Endothelial cell of umbilical vein (primary cell): Measurements from ENCODE around the gene CDK6. TPM values are rescaled to one million over a fixed set of nuclear protein-coding genes. Genes with fewer than 3 reads are reported as not detected.
A peak's percentile ranks its signal among the peaks of the same experiment; 100 is the strongest.

Source experiments
- BruUV-seq: library from RNA; stranded (reverse); fragments of 400-500 nt; replicated peaks from 2 replicates; lab custom pipeline; 2021; lab: Mats Ljungman, UMichigan
- CTCF ChIA-PET: fragments of 300-600, 350-600 bp; sonication (Branson Sonifier 250); formaldehyde crosslinking; loops from one replicate; lab custom pipeline; 2021; ENCODE audit warnings: antibody characterized with exemption, inconsistent platforms; lab: Charles Lee
- POLR2A ChIA-PET: fragments of 300-600, 350-600 bp; sonication (Branson Sonifier 250); formaldehyde crosslinking; loops from one replicate; lab custom pipeline; 2021; ENCODE audit warnings: antibody characterized with exemption, inconsistent platforms; lab: Charles Lee
- DNase-seq: peaks from one replicate; pipeline ENCODE4 v3.0.0-alpha.2; 2011; ENCODE audit warnings: low read depth, low spot score
- FAIRE-seq: peaks from 2 replicates; lab custom pipeline; 2011; peaks lifted over from hg19 to GRCh38; lab: Jason Lieb, UNC
- H2AFZ ChIP-seq: 2 replicates; pipeline ENCODE4 v1.6.0; 2012; ENCODE audit warnings: low read depth, low read length, control low read depth, inconsistent platforms
- H3K27ac ChIP-seq: 2 replicates; pipeline ENCODE4 v1.5.1; 2011; ENCODE audit warnings: low read depth, mild to moderate bottlenecking, control low read depth, low read length, moderate library complexity; ENCODE audit not compliant: insufficient read depth
- H3K27me3 ChIP-seq, 2 experiments: 2 replicates each; pipeline versions ENCODE4 v1.6.0 to v1.6.1; 2011; ENCODE audit warnings: low read length in 2 of 2, mixed read lengths in 1 of 2; ENCODE audit not compliant: control insufficient read depth in 2 of 2, insufficient read depth in 2 of 2
- H3K36me3 ChIP-seq, 2 experiments: 2 replicates in 1 of 2; 3 replicates in 1 of 2; pipeline ENCODE4 v1.5.1; 2011; ENCODE audit warnings: low read length in 2 of 2, mild to moderate bottlenecking in 1 of 2, moderate library complexity in 1 of 2; ENCODE audit not compliant: control insufficient read depth in 2 of 2, insufficient read depth in 2 of 2; ENCODE audit errors: extremely low read depth in 1 of 2
- H3K4me1 ChIP-seq: 3 replicates; pipeline ENCODE4 v1.5.1; 2011; ENCODE audit warnings: mild to moderate bottlenecking, low read length; ENCODE audit not compliant: control insufficient read depth, insufficient read depth; ENCODE audit errors: extremely low read depth
- H3K4me2 ChIP-seq: 2 replicates; pipeline ENCODE4 v1.6.1; 2011; ENCODE audit warnings: low read length, control low read depth, mixed read lengths; ENCODE audit not compliant: insufficient read depth
- H3K4me3 ChIP-seq, 3 experiments: fragments of 200-600 bp in 1 of 3; sonication (generic), shearing (Covaris generic) in 1 of 3; replicated peaks in 1 of 3; 2 replicates each; pipeline ENCODE4 v1.5.1; 2011 to 2016; ENCODE audit warnings: control low read depth in 3 of 3, low read length in 3 of 3, mild to moderate bottlenecking in 2 of 3, inconsistent platforms in 1 of 3, low read depth in 1 of 3, moderate library complexity in 1 of 3; ENCODE audit not compliant: insufficient read depth in 1 of 3
- H3K79me2 ChIP-seq: 2 replicates; pipeline ENCODE4 v1.6.0; 2012; ENCODE audit warnings: low read length, inconsistent platforms; ENCODE audit not compliant: control insufficient read depth, insufficient read depth
- H3K9ac ChIP-seq: replicated peaks from 2 replicates; pipeline ENCODE3; 2011; ENCODE audit warnings: low read length, control low read depth; ENCODE audit not compliant: insufficient read depth; ENCODE audit errors: extremely low read depth
- H3K9me1 ChIP-seq: replicated peaks from 3 replicates; pipeline ENCODE4 v1.6.0; 2011; ENCODE audit warnings: mild to moderate bottlenecking, low read length; ENCODE audit not compliant: control insufficient read depth, insufficient read depth; ENCODE audit errors: extremely low read depth
- H3K9me3 ChIP-seq: replicated peaks from 2 replicates; pipeline ENCODE4 v1.5.1; 2012; ENCODE audit warnings: low read length, inconsistent platforms; ENCODE audit not compliant: control insufficient read depth, insufficient read depth
- H4K20me1 ChIP-seq: replicated peaks from 2 replicates; pipeline ENCODE3; 2011; ENCODE audit warnings: mild to moderate bottlenecking, low read length; ENCODE audit not compliant: control insufficient read depth, insufficient read depth; ENCODE audit errors: extremely low read depth
- FOS ChIP-seq: IDR thresholded peaks from 2 replicates; pipeline ENCODE4 v1.6.1; 2011; ENCODE audit warnings: mild to moderate bottlenecking, low read length, moderate library complexity, borderline replicate concordance; ENCODE audit not compliant: insufficient read depth
- JUN ChIP-seq: IDR thresholded peaks from 2 replicates; pipeline ENCODE4 v1.6.1; 2011; ENCODE audit warnings: borderline replicate concordance, low read depth; ENCODE audit not compliant: insufficient read length, insufficient read depth
- POLR2A ChIP-seq: IDR thresholded peaks from 2 replicates; pipeline ENCODE4 v1.6.1; 2012; ENCODE audit warnings: low read depth, mild to moderate bottlenecking, control low read depth, low read length
- dilution Hi-C: fragments of 300-500 bp; cut with MboI; formaldehyde crosslinking; loops from one replicate; pipeline ENCODE4 v1.15.0; 2019; ENCODE audit warnings: low sequenced_read_pairs; ENCODE audit not compliant: extremely low pct_ligation_motif_present
- intact Hi-C: fragments of 100-400 bp; cut with micrococcal nuclease; formaldehyde crosslinking; loops from one replicate; pipeline ENCODE4 v1.10.0; 2022
- polyA plus RNA-seq, 4 experiments: library from polyadenylated mRNA; depleted of rRNA in 3 of 4; stranded (reverse) in 3 of 4; unstranded in 1 of 4; fragments of >200 nt; gene quantifications; 2 replicates each; pipeline versions ENCODE4 v1.2.1 to v1.2.3, GENCODE V29; 2011 to 2012; ENCODE audit warnings: missing spikeins in 1 of 4
- total RNA-seq: library from RNA; stranded (reverse); gene quantifications from 2 replicates; pipeline ENCODE4 v1.2.3, GENCODE V29; 2021
- TF ChIP-seq, protein P1 (sequence below), 2 donors: IDR thresholded peaks; 1 replicate in 1 of 2; 2 replicates in 1 of 2; pipeline ENCODE4 v1.5.1; 2011; ENCODE audit warnings: low read length in 2 of 2, mild to moderate bottlenecking in 2 of 2, moderate library complexity in 2 of 2, control low read depth in 1 of 2, inconsistent platforms in 1 of 2, low read depth in 1 of 2; ENCODE audit not compliant: insufficient read depth in 1 of 2; ENCODE audit errors: extremely low read depth in 1 of 2

Gene CDK6
- total and polyA plus RNA-seq, 2 donors (not counting 3 experiments of a cell fraction or from before 2014, with no cell fraction given), result 6.0 to 28.2 TPM

GRCh38 chr7:92753614-92754013 is 82.8 kb downstream of the CDK6 start:
- Histone ChIP-seq H3K9ac (no peak overlapping the region), H3K9me1 (peaks cover 2% of the 10 kb centered on the region), H3K36me3 (no peaks in the 10 kb centered on the region), H4K20me1 (no peaks in the 10 kb centered on the region), H3K79me2 (peaks cover 6% of the 10 kb centered on the region), H3K4me3 (no peak overlapping the region), H3K27me3 (no peaks in the 10 kb centered on the region), H3K4me2 (no peak overlapping the region), H3K4me1 (peaks cover 17% of the 10 kb centered on the region), H3K27ac (no peak overlapping the region), H3K9me3 (no peaks in the 10 kb centered on the region), H2AFZ (no peak overlapping the region)
- no peak for DNase-seq
- POLR2A ChIA-PET, result no interaction called here
- no TSS peak for BruUV-seq
- CTCF ChIA-PET, result no interaction called here
- dilution Hi-C loops, result no loop called here
- FAIRE-seq, result no peak
- TF ChIP-seq, protein P1, sequence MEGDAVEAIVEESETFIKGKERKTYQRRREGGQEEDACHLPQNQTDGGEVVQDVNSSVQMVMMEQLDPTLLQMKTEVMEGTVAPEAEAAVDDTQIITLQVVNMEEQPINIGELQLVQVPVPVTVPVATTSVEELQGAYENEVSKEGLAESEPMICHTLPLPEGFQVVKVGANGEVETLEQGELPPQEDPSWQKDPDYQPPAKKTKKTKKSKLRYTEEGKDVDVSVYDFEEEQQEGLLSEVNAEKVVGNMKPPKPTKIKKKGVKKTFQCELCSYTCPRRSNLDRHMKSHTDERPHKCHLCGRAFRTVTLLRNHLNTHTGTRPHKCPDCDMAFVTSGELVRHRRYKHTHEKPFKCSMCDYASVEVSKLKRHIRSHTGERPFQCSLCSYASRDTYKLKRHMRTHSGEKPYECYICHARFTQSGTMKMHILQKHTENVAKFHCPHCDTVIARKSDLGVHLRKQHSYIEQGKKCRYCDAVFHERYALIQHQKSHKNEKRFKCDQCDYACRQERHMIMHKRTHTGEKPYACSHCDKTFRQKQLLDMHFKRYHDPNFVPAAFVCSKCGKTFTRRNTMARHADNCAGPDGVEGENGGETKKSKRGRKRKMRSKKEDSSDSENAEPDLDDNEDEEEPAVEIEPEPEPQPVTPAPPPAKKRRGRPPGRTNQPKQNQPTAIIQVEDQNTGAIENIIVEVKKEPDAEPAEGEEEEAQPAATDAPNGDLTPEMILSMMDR (IDR thresholded peaks at IDR 0.05; ENCODE audit: extremely low read depth in 1 of 2, insufficient read depth in 1 of 2, low read depth in 1 of 2, low read length in 2 of 2), result no peak
- no peak for TF ChIP-seq FOS
- intact Hi-C loops, result loop anchor here (2.0 kb wide), 1 partner anchor 13 kb away; no protein-coding TSS in a partner anchor

GRCh38 chr7:92751902-92752901 is 84.2 kb downstream of the CDK6 start:
- TF ChIP-seq FOS (peak; percentile 73), POLR2A (no peak), JUN (peak; percentile 20)
- no TSS peak for BruUV-seq
- Histone ChIP-seq H3K27ac (peak overlapping the region; percentile 59), H3K4me2 (peak overlapping the region; percentile 58), H3K9me3 (no peaks in the 10 kb centered on the region), H3K9me1 (peaks cover 2% of the 10 kb centered on the region), H4K20me1 (no peaks in the 10 kb centered on the region), H3K9ac (peak overlapping the region; percentile 8), H3K36me3 (no peaks in the 10 kb centered on the region), H3K27me3 (no peaks in the 10 kb centered on the region), H3K4me1 (peaks cover 21% of the 10 kb centered on the region), H3K79me2 (peaks cover 9% of the 10 kb centered on the region), H2AFZ (no peak overlapping the region), H3K4me3 (no peak overlapping the region)
- FAIRE-seq, result peak; percentile 63
- dilution Hi-C loops, result no loop called here
- CTCF ChIA-PET, result no interaction called here
- DNase-seq, result peak; percentile 77
- intact Hi-C loops, result loop anchor here (1.0 to 2.0 kb wide), 2 partner anchors 15 to 80 kb away; no protein-coding TSS in a partner anchor
- POLR2A ChIA-PET, result no interaction called here
